K562 (cell line): ENCODE results near the gene RTL10. TPM values are rescaled to one million over a fixed set of nuclear protein-coding genes. Genes with fewer than 3 reads are reported as not detected.

ENCODE experiments used
- ARID2 ChIP-seq: fragments of 450-650 bp; IDR thresholded peaks from 2 replicates; pipeline ENCODE4 v1.6.1; 2017; ENCODE audit warnings: antibody characterized with exemption, mild to moderate bottlenecking
- BRF1 ChIP-seq: IDR thresholded peaks from 3 replicates; pipeline ENCODE4 v1.6.1; 2011; ENCODE audit warnings: borderline replicate concordance, mild to moderate bottlenecking; ENCODE audit not compliant: insufficient read length; ENCODE audit errors: extremely low read depth
- CC2D1A ChIP-seq: fragments of 450-650 bp; IDR thresholded peaks from 2 replicates; pipeline ENCODE4 v1.6.1; 2017; ENCODE audit warnings: mild to moderate bottlenecking
- CCAR2 ChIP-seq: fragments of 200-400 bp; formaldehyde crosslinking; IDR thresholded peaks from 2 replicates; pipeline ENCODE4 v1.6.1; 2017; ENCODE audit warnings: mild to moderate bottlenecking, low read depth, low read length
- CEBPB ChIP-seq: fragments of 450-650 bp; IDR thresholded peaks from 2 replicates; pipeline ENCODE4 v1.6.1; 2016; ENCODE audit warnings: missing genetic modification characterization, missing compliant biosample characterization
- EGR1 ChIP-seq: fragments of 450-650 bp; conservative IDR thresholded peaks from 2 replicates; pipeline ENCODE4 v1.6.1; 2017; ENCODE audit warnings: mild to moderate bottlenecking
- EHMT2 ChIP-seq: fragments of 450-650 bp; IDR thresholded peaks from 2 replicates; pipeline ENCODE4 v1.6.1; 2018; ENCODE audit warnings: antibody characterized with exemption
- ESRRA ChIP-seq: fragments of 450-650 bp; IDR thresholded peaks from 2 replicates; pipeline ENCODE4 v1.6.1; 2014; ENCODE audit warnings: low read depth, mild to moderate bottlenecking, moderate library complexity, borderline replicate concordance
- FOSL1 ChIP-seq: fragments of 200-800 bp; sonication (Bioruptor generic); conservative IDR thresholded peaks from 2 replicates; pipeline ENCODE4 v1.6.1; 2016; ENCODE audit warnings: missing genetic modification characterization, missing compliant biosample characterization
- FOXJ2 ChIP-seq: fragments of 200-800 bp; sonication (Bioruptor generic); IDR thresholded peaks from 2 replicates; pipeline ENCODE4 v1.6.1; 2016; ENCODE audit warnings: missing genetic modification characterization, missing compliant biosample characterization
- FOXM1 ChIP-seq, 2 experiments: fragments of 450-650 bp in 1 of 2; sonication (generic) in 1 of 2; formaldehyde crosslinking in 1 of 2; IDR thresholded peaks; 2 replicates each; pipeline versions ENCODE4 v1.6.1 to v1.9.0; 2017 to 2022; ENCODE audit warnings: low read depth in 2 of 2, mild to moderate bottlenecking in 2 of 2, missing genetic modification reagents in 1 of 2, moderate library complexity in 1 of 2
- GATAD2A ChIP-seq: fragments of 450-650 bp; IDR thresholded peaks from 2 replicates; pipeline ENCODE4 v1.6.1; 2017
- HDGF ChIP-seq: fragments of 450-650 bp; IDR thresholded peaks from 2 replicates; pipeline ENCODE4 v1.6.1; 2016
- JUND ChIP-seq, 2 experiments: IDR thresholded peaks; 2 replicates in 1 of 2; 3 replicates in 1 of 2; pipeline ENCODE4 v1.6.1; 2011; ENCODE audit warnings: borderline replicate concordance in 2 of 2, low read depth in 2 of 2, low read length in 2 of 2, improper control_type of control experiment in 1 of 2, missing biosample characterization in 1 of 2, missing genetic modification characterization in 1 of 2, missing genetic modification reagents in 1 of 2
- NRF1 ChIP-seq, 2 experiments: fragments of 450-650 bp; IDR thresholded peaks in 1 of 2; conservative IDR thresholded peaks in 1 of 2; 2 replicates each; pipeline ENCODE4 v1.6.1; 2014; ENCODE audit warnings: mild to moderate bottlenecking in 2 of 2
- OTX1 ChIP-seq: fragments of 450-650 bp; formaldehyde crosslinking; IDR thresholded peaks from 2 replicates; pipeline ENCODE4 v1.4.0; 2022; ENCODE audit warnings: mild to moderate bottlenecking
- POLR2A ChIP-seq: fragments of 450-650 bp; conservative IDR thresholded peaks from 2 replicates; pipeline ENCODE4 v1.6.1; 2016
- RAD21 ChIP-seq, 2 experiments: fragments of 250-450 bp in 1 of 2; fragments of 450-650 bp in 1 of 2; sonication (Bioruptor Pico) in 1 of 2; formaldehyde crosslinking in 1 of 2; IDR thresholded peaks in 1 of 2; conservative IDR thresholded peaks in 1 of 2; 2 replicates each; pipeline versions ENCODE4 v1.4.0 to v1.8.0; 2020 to 2022; ENCODE audit warnings: mild to moderate bottlenecking in 2 of 2, moderate library complexity in 1 of 2
- SRF ChIP-seq, 2 experiments: fragments of 250-450, 450-650 bp in 1 of 2; sonication (Bioruptor Pico) in 1 of 2; sonication (generic) in 1 of 2; formaldehyde crosslinking; IDR thresholded peaks; 2 replicates each; pipeline versions ENCODE4 v1.5.0 to v1.5.1; 2020 to 2022; ENCODE audit warnings: mild to moderate bottlenecking in 1 of 2, missing genetic modification reagents in 1 of 2
- TBL1XR1 ChIP-seq, 2 experiments: IDR thresholded peaks; 2 replicates each; pipeline ENCODE4 v1.6.1; 2012; ENCODE audit warnings: improper control_type of control experiment in 2 of 2, low read length in 2 of 2, mild to moderate bottlenecking in 1 of 2
- TCF7 ChIP-seq: sonication (generic); IDR thresholded peaks from 2 replicates; pipeline ENCODE4 v1.6.1; 2016; ENCODE audit warnings: antibody characterized with exemption, borderline replicate concordance
- TFAM ChIP-seq: fragments of 250-450 bp; sonication (Bioruptor Pico); conservative IDR thresholded peaks from 2 replicates; pipeline ENCODE4 v1.5.0; 2021; ENCODE audit warnings: mild to moderate bottlenecking, moderate library complexity
- TSC22D4 ChIP-seq: fragments of 450-650 bp; IDR thresholded peaks from 2 replicates; pipeline ENCODE4 v1.6.1; 2016; ENCODE audit warnings: missing genetic modification characterization, missing biosample characterization, control low read depth
- ZC3H4 ChIP-seq: sonication (generic); formaldehyde crosslinking; IDR thresholded peaks from 2 replicates; pipeline ENCODE4 v1.9.0; 2021; ENCODE audit warnings: missing genetic modification reagents, borderline replicate concordance
- ZC3H8 ChIP-seq: fragments of 450-650 bp; IDR thresholded peaks from 2 replicates; pipeline ENCODE4 v1.6.1; 2017
- ZNF668 ChIP-seq: fragments of 250-450 bp; sonication (Bioruptor Pico); IDR thresholded peaks from 2 replicates; pipeline ENCODE4 v1.8.0; 2022; ENCODE audit warnings: mild to moderate bottlenecking, inconsistent platforms
- polyA plus RNA-seq, 8 experiments: library from polyadenylated mRNA; depleted of rRNA in 4 of 8; stranded (reverse) in 5 of 8; unstranded in 3 of 8; fragments of >200 nt; fragmentation: Nextera tagmentation in 2 of 8; fragmentation: Illumina TruSeq in 1 of 8; extraction: Ambion mirVana in 2 of 8; extraction: Trizol in 1 of 8; gene quantifications; 2 replicates each; pipeline versions ENCODE4 v1.2.1 to v1.2.3, GENCODE V29; 2011 to 2014; ENCODE audit warnings: inconsistent platforms in 1 of 8, missing spikeins in 1 of 8
- total RNA-seq, 7 experiments: library from RNA; depleted of rRNA in 6 of 7; stranded (reverse); fragments of >200 nt in 6 of 7; fragmentation: Illumina TruSeq in 2 of 7; extraction: Trizol in 2 of 7; gene quantifications; 2 replicates each; pipeline versions ENCODE4 v1.2.1 to v1.2.3, GENCODE V29; 2011 to 2021; ENCODE audit warnings: low replicate concordance in 1 of 7
- TF ChIP-seq, protein P1 (sequence below): fragments of 450-650 bp; IDR thresholded peaks from 2 replicates; pipeline ENCODE4 v1.6.1; 2014; ENCODE audit warnings: low read depth, mild to moderate bottlenecking, moderate library complexity, borderline replicate concordance

RTL10 gene
- total and polyA plus RNA-seq, 9 of the 15 experiments (the other 6 are each of a cell fraction or from before 2014, with no cell fraction given), result 19.8 to 75.5 (median 32.5) TPM

DNA sequence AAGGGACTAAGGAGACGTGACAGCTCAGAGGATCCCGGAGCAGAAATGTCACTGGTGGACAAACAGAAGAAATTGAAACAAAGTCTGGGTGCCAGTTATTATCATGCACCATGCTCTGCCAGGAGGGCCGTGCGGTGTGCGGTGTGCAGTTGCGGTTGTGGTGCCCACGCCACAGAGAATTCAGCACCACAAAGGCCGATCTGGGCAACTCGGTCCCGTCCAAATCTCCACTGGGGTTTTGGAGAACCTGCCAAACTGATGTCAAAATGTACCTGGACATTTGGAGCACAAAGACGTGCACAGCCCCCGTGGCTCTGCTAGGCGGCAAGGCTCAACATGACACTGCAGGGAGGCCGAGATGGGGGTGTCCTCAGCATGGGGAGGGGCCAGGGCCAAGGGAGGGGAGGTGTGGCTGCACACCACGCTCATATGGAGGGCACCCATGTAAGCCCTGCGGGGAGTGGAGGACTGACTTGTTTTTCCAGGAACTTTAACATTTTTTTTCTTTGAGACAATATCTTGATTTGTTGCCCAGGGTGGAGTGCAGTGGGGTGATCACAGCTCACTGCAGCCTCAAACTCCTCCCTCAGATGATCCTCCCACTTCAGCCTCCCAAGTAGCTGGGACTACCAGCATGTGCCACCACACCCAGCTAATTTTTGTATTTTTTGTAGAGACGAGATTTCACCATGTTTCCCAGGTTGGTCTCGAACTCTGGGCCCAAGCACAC, 39.4 kb downstream of the RTL10 start (continued):
- TF ChIP-seq RAD21 (CRISPR knock-in tag; conservative IDR thresholded peaks at IDR 0.05 in 1 of 2, IDR thresholded peaks at IDR 0.05 in 1 of 2), result 0 out of 4 replicates have a peak, but pooled peaks of 1 of the 2 experiments have one; percentile 2
- TF ChIP-seq TBL1XR1 (IDR thresholded peaks at IDR 0.05; ENCODE audit: low read length in 2 of 2), result peak in 1 of 2 experiments; percentile 81; a peak in 2 of 4 replicates
- peak; percentile 50; the same call in 1 of the 2 replicates for TF ChIP-seq EGR1
- no peak for TF ChIP-seq BRF1
- TF ChIP-seq CEBPB (tag), result 0 out of 2 replicates have a peak, but pooled peaks have one; percentile 5
- TF ChIP-seq, protein P1, sequence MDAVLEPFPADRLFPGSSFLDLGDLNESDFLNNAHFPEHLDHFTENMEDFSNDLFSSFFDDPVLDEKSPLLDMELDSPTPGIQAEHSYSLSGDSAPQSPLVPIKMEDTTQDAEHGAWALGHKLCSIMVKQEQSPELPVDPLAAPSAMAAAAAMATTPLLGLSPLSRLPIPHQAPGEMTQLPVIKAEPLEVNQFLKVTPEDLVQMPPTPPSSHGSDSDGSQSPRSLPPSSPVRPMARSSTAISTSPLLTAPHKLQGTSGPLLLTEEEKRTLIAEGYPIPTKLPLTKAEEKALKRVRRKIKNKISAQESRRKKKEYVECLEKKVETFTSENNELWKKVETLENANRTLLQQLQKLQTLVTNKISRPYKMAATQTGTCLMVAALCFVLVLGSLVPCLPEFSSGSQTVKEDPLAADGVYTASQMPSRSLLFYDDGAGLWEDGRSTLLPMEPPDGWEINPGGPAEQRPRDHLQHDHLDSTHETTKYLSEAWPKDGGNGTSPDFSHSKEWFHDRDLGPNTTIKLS, result peak; percentile 60; the same call in 1 of the 2 replicates
- TF ChIP-seq EHMT2, result peak; percentile 66
- TF ChIP-seq FOXM1 (IDR thresholded peaks at IDR 0.05; ENCODE audit: low read depth), result 0 out of 2 replicates have a peak, but pooled peaks have one; percentile 71
- no peak for TF ChIP-seq FOXM1 (CRISPR knock-in tag; IDR thresholded peaks at IDR 0.05; ENCODE audit: low read depth)
- TF ChIP-seq HDGF, result peak; percentile 94
- no peak for TF ChIP-seq ZC3H4 (CRISPR knock-in tag)
- no peak for TF ChIP-seq FOSL1 (tag)
- peak in 1 of 2 experiments; percentile 90; a peak in 1 of 4 replicates for TF ChIP-seq SRF (CRISPR knock-in tag; IDR thresholded peaks at IDR 0.05)
- 0 out of 2 replicates have a peak, but pooled peaks have one; percentile 70 for TF ChIP-seq ARID2
- TF ChIP-seq CCAR2, result 0 out of 2 replicates have a peak, but pooled peaks have one; percentile 75
- peak; percentile 71; the same call in 1 of the 2 replicates for TF ChIP-seq CC2D1A
- TF ChIP-seq TFAM (CRISPR knock-in tag), result no peak
- TF ChIP-seq JUND (IDR thresholded peaks at IDR 0.05; ENCODE audit: borderline replicate concordance, low read depth, low read length), result peak; percentile 79
- TF ChIP-seq JUND (tag; IDR thresholded peaks at IDR 0.05; ENCODE audit: borderline replicate concordance, low read depth, low read length), result peak; percentile 78; the same call in 2 of the 3 replicates
- TF ChIP-seq POLR2A, result peak; percentile 58; the same call in 1 of the 2 replicates
- TF ChIP-seq ESRRA, result peak; percentile 64
- peak; percentile 94 for TF ChIP-seq GATAD2A
- no peak for TF ChIP-seq FOXJ2 (tag)
- peak; percentile 60; the same call in 1 of the 2 replicates for TF ChIP-seq OTX1
- no peak for TF ChIP-seq TCF7
- peak; percentile 68 for TF ChIP-seq NRF1 (conservative IDR thresholded peaks at IDR 0.05 in 1 of 2, IDR thresholded peaks at IDR 0.05 in 1 of 2)
- peak; percentile 68; the same call in 1 of the 2 replicates for TF ChIP-seq ZNF668
- 0 out of 2 replicates have a peak, but pooled peaks have one; percentile 55 for TF ChIP-seq ZC3H8
- no peak for TF ChIP-seq TSC22D4
